Measurements from ENCODE around the gene BLM. TPM values are rescaled to one million over a fixed set of nuclear protein-coding genes. Genes with fewer than 3 reads are reported as not detected.

BLM gene
- total RNA-seq, 1 experiment from 2014 or later: 15.6 TPM

- H3K36me3 Mint-ChIP-seq (ENCODE audit: insufficient read depth, unreplicated experiment): no peaks in the 10 kb centered on the region
- H3K4me1 ChIP-seq: peaks cover 15% of the 10 kb centered on the region
- H3K9me3 Mint-ChIP-seq (ENCODE audit: unreplicated experiment): no peaks in the 10 kb centered on the region
- H3K27ac Mint-ChIP-seq (ENCODE audit: unreplicated experiment): no peak overlapping the region
- H3K27me3 ChIP-seq (replicated peaks; ENCODE audit: control insufficient read depth, insufficient read depth, low read length): no peaks in the 10 kb centered on the region
- ChIA-PET POLR2A (no interaction called here), CTCF (no interaction called here)
- no peak overlapping the region for H3K4me3 ChIP-seq (ENCODE audit: low read depth, low read length)
- no peak for DNase-seq
- H3K9me3 ChIP-seq: no peaks in the 10 kb centered on the region
- H3K27me3 Mint-ChIP-seq (ENCODE audit: insufficient read depth, unreplicated experiment): no peaks in the 10 kb centered on the region
- no TSS peak for BruUV-seq (replicated peaks)
- TF ChIP-seq, protein P1, sequence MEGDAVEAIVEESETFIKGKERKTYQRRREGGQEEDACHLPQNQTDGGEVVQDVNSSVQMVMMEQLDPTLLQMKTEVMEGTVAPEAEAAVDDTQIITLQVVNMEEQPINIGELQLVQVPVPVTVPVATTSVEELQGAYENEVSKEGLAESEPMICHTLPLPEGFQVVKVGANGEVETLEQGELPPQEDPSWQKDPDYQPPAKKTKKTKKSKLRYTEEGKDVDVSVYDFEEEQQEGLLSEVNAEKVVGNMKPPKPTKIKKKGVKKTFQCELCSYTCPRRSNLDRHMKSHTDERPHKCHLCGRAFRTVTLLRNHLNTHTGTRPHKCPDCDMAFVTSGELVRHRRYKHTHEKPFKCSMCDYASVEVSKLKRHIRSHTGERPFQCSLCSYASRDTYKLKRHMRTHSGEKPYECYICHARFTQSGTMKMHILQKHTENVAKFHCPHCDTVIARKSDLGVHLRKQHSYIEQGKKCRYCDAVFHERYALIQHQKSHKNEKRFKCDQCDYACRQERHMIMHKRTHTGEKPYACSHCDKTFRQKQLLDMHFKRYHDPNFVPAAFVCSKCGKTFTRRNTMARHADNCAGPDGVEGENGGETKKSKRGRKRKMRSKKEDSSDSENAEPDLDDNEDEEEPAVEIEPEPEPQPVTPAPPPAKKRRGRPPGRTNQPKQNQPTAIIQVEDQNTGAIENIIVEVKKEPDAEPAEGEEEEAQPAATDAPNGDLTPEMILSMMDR (IDR thresholded peaks at IDR 0.05; ENCODE audit: insufficient read depth in 1 of 2, low read depth in 1 of 2, low read length in 1 of 2, severe bottlenecking in 1 of 2, unreplicated experiment in 1 of 2): no peak
- intact Hi-C loops (cut with micrococcal nuclease; ENCODE audit: unreplicated experiment): no loop called here
- no peaks in the 10 kb centered on the region for H3K36me3 ChIP-seq (ENCODE audit: control insufficient read depth, insufficient read depth, low read length)
- H3K4me1 Mint-ChIP-seq (ENCODE audit: low read depth, unreplicated experiment): peaks cover 12% of the 10 kb centered on the region
- no peak overlapping the region for H3K4me3 Mint-ChIP-seq (ENCODE audit: unreplicated experiment)
Observed at GRCh38 chr15:90706394-90707327, 10.5 kb upstream of the BLM start.

GRCh38 chr15:90707489-90707888 is 9.7 kb upstream of the BLM start:
- no peaks in the 10 kb centered on the region for H3K36me3 ChIP-seq (ENCODE audit: control insufficient read depth, insufficient read depth, low read length)
- intact Hi-C loops (cut with micrococcal nuclease; ENCODE audit: unreplicated experiment): no loop called here
- no peaks in the 10 kb centered on the region for H3K27me3 ChIP-seq (replicated peaks; ENCODE audit: control insufficient read depth, insufficient read depth, low read length)
- H3K36me3 Mint-ChIP-seq (ENCODE audit: insufficient read depth, unreplicated experiment): no peaks in the 10 kb centered on the region
- ChIA-PET CTCF (no interaction called here), POLR2A (no interaction called here)
- H3K4me3 ChIP-seq (ENCODE audit: low read depth, low read length): no peak overlapping the region
- no peak for DNase-seq
- no peaks in the 10 kb centered on the region for H3K9me3 Mint-ChIP-seq (ENCODE audit: unreplicated experiment)
- H3K4me1 Mint-ChIP-seq (ENCODE audit: low read depth, unreplicated experiment): peaks cover 12% of the 10 kb centered on the region
- no peaks in the 10 kb centered on the region for H3K9me3 ChIP-seq
- no TSS peak for BruUV-seq (replicated peaks)
- H3K27ac Mint-ChIP-seq (ENCODE audit: unreplicated experiment): no peak overlapping the region
- no peak overlapping the region for H3K4me3 Mint-ChIP-seq (ENCODE audit: unreplicated experiment)
- TF ChIP-seq, protein P1 (IDR thresholded peaks at IDR 0.05; ENCODE audit: insufficient read depth in 1 of 2, low read depth in 1 of 2, low read length in 1 of 2, severe bottlenecking in 1 of 2, unreplicated experiment in 1 of 2): no peak
- H3K4me1 ChIP-seq: peaks cover 15% of the 10 kb centered on the region
- no peaks in the 10 kb centered on the region for H3K27me3 Mint-ChIP-seq (ENCODE audit: insufficient read depth, unreplicated experiment)

- ChIA-PET POLR2A (interaction anchor here (1.1 kb wide), 1 partner anchor 9 kb away, joined by 4 read pairs; the partner anchor contains the start of gene BLM), CTCF (interaction anchor here (1.0 kb wide), 1 partner anchor 8 kb away, joined by 5 read pairs; the partner anchor contains the start of gene BLM)
- no TSS peak for BruUV-seq (replicated peaks)
- Histone ChIP-seq H3K27me3 (replicated peaks; ENCODE audit: control insufficient read depth, insufficient read depth, low read length) (no peaks in the 10 kb centered on the region), H3K4me1 (peaks cover 15% of the 10 kb centered on the region), H3K4me3 (ENCODE audit: low read depth, low read length) (no peak overlapping the region), H3K36me3 (ENCODE audit: control insufficient read depth, insufficient read depth, low read length) (no peaks in the 10 kb centered on the region), H3K9me3 (no peaks in the 10 kb centered on the region)
- no peak overlapping the region for H3K4me3 Mint-ChIP-seq (ENCODE audit: unreplicated experiment)
- peak; percentile 36 to 53 for DNase-seq
- no peaks in the 10 kb centered on the region for H3K36me3 Mint-ChIP-seq (ENCODE audit: insufficient read depth, unreplicated experiment)
- TF ChIP-seq, protein P1 (IDR thresholded peaks at IDR 0.05; ENCODE audit: insufficient read depth in 1 of 2, low read depth in 1 of 2, low read length in 1 of 2, severe bottlenecking in 1 of 2, unreplicated experiment in 1 of 2): no peak
- no peak overlapping the region for H3K27ac Mint-ChIP-seq (ENCODE audit: unreplicated experiment)
- peaks cover 12% of the 10 kb centered on the region for H3K4me1 Mint-ChIP-seq (ENCODE audit: low read depth, unreplicated experiment)
- H3K9me3 Mint-ChIP-seq (ENCODE audit: unreplicated experiment): no peaks in the 10 kb centered on the region
- intact Hi-C loops (cut with micrococcal nuclease; ENCODE audit: unreplicated experiment): loop anchor here (1.0 kb wide), 1 partner anchor 9 kb away; the partner anchor contains the start of gene BLM
- H3K27me3 Mint-ChIP-seq (ENCODE audit: insufficient read depth, unreplicated experiment): no peaks in the 10 kb centered on the region
Observed at GRCh38 chr15:90708516-90708915, 8.6 kb upstream of the BLM start.
